Measurements from ENCODE around the gene SLC50A1. TPM values are rescaled to one million over a fixed set of nuclear protein-coding genes. Genes with fewer than 3 reads are reported as not detected.

Gene SLC50A1
- total and polyA plus RNA-seq, 2 donors (not counting 1 experiment from before 2014, with no cell fraction given), result 36.0 to 61.1 TPM

DNA sequence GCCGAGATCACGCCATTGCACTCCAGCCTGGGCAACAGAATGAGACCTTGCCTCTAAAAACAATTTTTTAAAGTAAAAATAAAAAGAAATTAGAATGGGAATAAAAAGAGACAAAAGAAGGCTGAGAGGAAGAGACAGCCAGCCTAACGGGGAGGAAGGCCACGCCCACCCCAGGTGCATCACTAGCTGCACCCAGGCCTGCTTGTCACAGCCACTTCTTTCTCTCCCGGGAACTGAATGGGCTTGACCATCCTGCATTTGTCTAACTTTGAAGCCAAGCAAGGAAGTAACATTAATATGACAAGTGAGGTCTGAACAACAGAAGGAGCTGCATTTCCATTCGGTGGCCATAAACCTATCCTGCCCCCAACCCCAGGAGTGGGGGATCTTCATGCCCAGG lies 28.8 kb upstream of the SLC50A1 start:
- no peaks in the 10 kb centered on the region for H3K79me2 ChIP-seq (ENCODE audit: control insufficient read depth, insufficient read depth, low read length)
- H3K27ac ChIP-seq (ENCODE audit: insufficient read depth, low read length), result no peak overlapping the region
- no peak for TF ChIP-seq CTCF (conservative IDR thresholded peaks at IDR 0.05 in 1 of 2, IDR thresholded peaks at IDR 0.05 in 1 of 2; ENCODE audit: low read depth in 1 of 2, low read length in 2 of 2)
- TF ChIP-seq EZH2 (IDR thresholded peaks at IDR 0.05; ENCODE audit: low read length, missing control alignments), result no peak
- no peaks in the 10 kb centered on the region for H3K4me1 ChIP-seq (ENCODE audit: control insufficient read depth, extremely low read depth, insufficient read depth, low read length)
- no peak overlapping the region for H3K4me2 ChIP-seq (ENCODE audit: extremely low read depth, insufficient read depth, low read length)
- no peak overlapping the region for H3K9ac ChIP-seq (ENCODE audit: insufficient read depth, low read length)
- H4K20me1 ChIP-seq (ENCODE audit: control insufficient read depth, extremely low read depth, insufficient read depth, low read length), result no peaks in the 10 kb centered on the region
- H3K36me3 ChIP-seq (ENCODE audit: control insufficient read depth, insufficient read depth, low read length), result no peaks in the 10 kb centered on the region
- no peak overlapping the region for H2AFZ ChIP-seq (ENCODE audit: low read length)
- H3K27me3 ChIP-seq (ENCODE audit: control insufficient read depth, insufficient read depth, low read length), result peaks cover 12% of the 10 kb centered on the region
- no peaks in the 10 kb centered on the region for H3K9me3 ChIP-seq (ENCODE audit: control insufficient read depth, insufficient read depth, low read depth, low read length)
- H3K4me3 ChIP-seq (replicated peaks in 1 of 4; ENCODE audit: control extremely low read depth in 1 of 4, insufficient read depth in 1 of 4, low read depth in 3 of 4, low read length in 4 of 4), result no peak overlapping the region
- DNase-seq (ENCODE audit: low read depth in 2 of 2), result no peak

DNA sequence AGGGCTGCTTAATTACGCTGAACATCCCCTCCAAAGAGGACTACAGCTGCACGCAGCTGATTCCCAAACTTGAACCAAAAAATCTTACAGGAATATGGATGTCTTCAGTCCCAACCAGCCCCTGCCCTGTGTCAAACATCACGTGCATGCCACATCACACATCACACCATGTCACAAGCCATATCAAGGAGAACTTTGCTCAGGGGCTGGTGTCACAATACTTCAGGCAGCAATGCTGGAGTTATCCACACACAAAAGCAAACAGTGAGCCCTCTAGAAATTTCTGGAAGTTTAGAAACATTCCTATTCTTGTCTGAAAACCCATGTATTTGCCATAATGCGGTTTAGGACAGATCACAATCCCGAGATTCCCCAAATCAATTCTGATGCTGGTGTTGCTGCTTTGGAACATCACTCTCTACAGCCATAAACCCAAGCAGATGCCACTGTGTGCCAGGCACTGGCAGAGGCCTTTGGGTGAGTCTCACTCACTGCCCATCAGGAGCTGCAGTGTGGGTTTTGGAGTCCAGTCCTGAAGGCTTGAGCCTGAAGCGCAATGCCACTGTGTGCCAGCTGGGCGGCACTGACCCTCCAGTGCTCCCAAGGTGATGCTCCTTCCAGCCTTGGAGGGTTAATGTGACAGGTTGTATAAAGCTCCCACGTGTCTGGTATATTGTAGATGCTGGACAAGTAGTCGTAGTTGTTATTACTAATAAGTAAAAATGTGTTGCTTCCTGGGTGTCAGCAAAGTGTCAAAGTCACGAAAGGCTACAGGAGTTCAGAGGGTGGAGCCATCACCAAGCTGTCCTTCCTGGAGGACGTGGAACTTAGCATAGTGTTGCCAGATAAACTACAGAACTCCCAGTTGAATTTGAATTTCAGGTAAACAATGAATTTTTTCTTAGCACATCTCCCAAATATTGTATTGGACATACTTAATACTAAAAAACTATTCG lies 28.1 kb upstream of the SLC50A1 start:
- H3K4me2 ChIP-seq (ENCODE audit: extremely low read depth, insufficient read depth, low read length), result no peak overlapping the region
- H3K9me3 ChIP-seq (ENCODE audit: control insufficient read depth, insufficient read depth, low read depth, low read length), result no peaks in the 10 kb centered on the region
- H3K4me3 ChIP-seq (replicated peaks in 1 of 4; ENCODE audit: control extremely low read depth in 1 of 4, insufficient read depth in 1 of 4, low read depth in 3 of 4, low read length in 4 of 4), result no peak overlapping the region
- TF ChIP-seq CTCF (conservative IDR thresholded peaks at IDR 0.05 in 1 of 2, IDR thresholded peaks at IDR 0.05 in 1 of 2; ENCODE audit: low read depth in 1 of 2, low read length in 2 of 2), result no peak
- TF ChIP-seq EZH2 (IDR thresholded peaks at IDR 0.05; ENCODE audit: low read length, missing control alignments), result peak; percentile 15
- H2AFZ ChIP-seq (ENCODE audit: low read length), result no peak overlapping the region
- no peak overlapping the region for H3K9ac ChIP-seq (ENCODE audit: insufficient read depth, low read length)
- H3K27me3 ChIP-seq (ENCODE audit: control insufficient read depth, insufficient read depth, low read length), result peaks cover 12% of the 10 kb centered on the region
- no peaks in the 10 kb centered on the region for H3K36me3 ChIP-seq (ENCODE audit: control insufficient read depth, insufficient read depth, low read length)
- no peaks in the 10 kb centered on the region for H3K79me2 ChIP-seq (ENCODE audit: control insufficient read depth, insufficient read depth, low read length)
- DNase-seq (ENCODE audit: low read depth in 2 of 2), result no peak
- no peaks in the 10 kb centered on the region for H4K20me1 ChIP-seq (ENCODE audit: control insufficient read depth, extremely low read depth, insufficient read depth, low read length)
- no peaks in the 10 kb centered on the region for H3K4me1 ChIP-seq (ENCODE audit: control insufficient read depth, extremely low read depth, insufficient read depth, low read length)
- H3K27ac ChIP-seq (ENCODE audit: insufficient read depth, low read length), result no peak overlapping the region

GRCh38 chr1:155108296-155108695 lies 27.4 kb upstream of the SLC50A1 start:
- Histone ChIP-seq H3K79me2 (ENCODE audit: control insufficient read depth, insufficient read depth, low read length) (no peaks in the 10 kb centered on the region), H3K4me2 (ENCODE audit: extremely low read depth, insufficient read depth, low read length) (no peak overlapping the region), H3K4me3 (replicated peaks in 1 of 4; ENCODE audit: control extremely low read depth in 1 of 4, insufficient read depth in 1 of 4, low read depth in 3 of 4, low read length in 4 of 4) (no peak overlapping the region), H2AFZ (ENCODE audit: low read length) (no peak overlapping the region), H3K9me3 (ENCODE audit: control insufficient read depth, insufficient read depth, low read depth, low read length) (no peaks in the 10 kb centered on the region), H3K9ac (ENCODE audit: insufficient read depth, low read length) (no peak overlapping the region), H3K27me3 (ENCODE audit: control insufficient read depth, insufficient read depth, low read length) (peaks cover 12% of the 10 kb centered on the region), H3K36me3 (ENCODE audit: control insufficient read depth, insufficient read depth, low read length) (no peaks in the 10 kb centered on the region), H3K27ac (ENCODE audit: insufficient read depth, low read length) (no peak overlapping the region), H3K4me1 (ENCODE audit: control insufficient read depth, extremely low read depth, insufficient read depth, low read length) (no peaks in the 10 kb centered on the region), H4K20me1 (ENCODE audit: control insufficient read depth, extremely low read depth, insufficient read depth, low read length) (no peaks in the 10 kb centered on the region)
- DNase-seq (ENCODE audit: low read depth in 2 of 2), result no peak
- TF ChIP-seq CTCF (conservative IDR thresholded peaks at IDR 0.05 in 1 of 2, IDR thresholded peaks at IDR 0.05 in 1 of 2; ENCODE audit: low read depth in 1 of 2, low read length in 2 of 2), result no peak
- TF ChIP-seq EZH2 (IDR thresholded peaks at IDR 0.05; ENCODE audit: low read length, missing control alignments), result no peak
